Activated CD4-positive, alpha-beta T cell treated with anti-CD3 and anti-CD28 coated beads for 1 hour (primary cell): ENCODE data around the gene SERPINC1.
"Not testable (repeated sequence)": the region's sequence is repeated elsewhere in the genome, so short reads cannot be mapped to it uniquely, and the experiment has no call there.

Experiments
- DNase-seq: peaks from one replicate; pipeline ENCODE4 v3.0.0-alpha.2; 2020

Gene SERPINC1

DNA sequence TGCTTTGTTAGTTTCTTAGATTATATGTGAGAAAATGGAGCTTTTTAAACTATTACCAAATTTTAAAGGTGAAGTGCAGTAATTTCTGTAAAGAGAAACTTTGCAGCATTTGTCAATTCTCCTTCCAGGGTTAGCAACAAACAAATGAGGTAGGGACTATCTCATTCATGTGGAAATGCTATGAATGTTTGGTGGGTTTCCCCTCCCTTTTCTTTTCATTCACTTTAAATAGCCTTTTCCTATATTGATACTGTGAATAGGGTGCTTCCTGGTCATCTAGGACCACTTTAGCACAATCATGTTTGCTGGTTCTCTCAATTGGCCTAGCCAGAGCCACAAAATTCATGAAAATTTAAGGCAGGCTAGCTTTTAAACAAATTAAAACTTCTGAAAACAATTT lies 28.4 kb downstream of the SERPINC1 start:
- DNase-seq = no peak

DNA sequence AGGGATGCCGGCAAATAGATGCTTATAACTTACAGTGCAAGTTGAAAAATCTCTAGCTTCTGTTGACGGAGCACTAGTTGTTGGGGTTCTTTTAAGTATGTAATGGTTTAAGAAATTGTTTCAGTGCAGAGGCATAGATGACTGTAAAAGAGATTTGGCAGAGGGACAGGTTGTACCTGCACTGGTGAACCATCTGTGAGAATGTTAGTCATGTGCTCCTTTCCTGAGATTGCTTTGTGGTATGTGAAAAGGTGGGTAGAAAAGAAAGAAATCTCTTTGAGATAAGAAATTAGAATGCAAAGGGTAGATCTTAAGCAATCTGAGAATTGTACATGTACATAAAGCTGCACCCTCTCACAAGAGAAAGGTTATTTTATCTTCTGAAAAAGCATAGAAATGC lies 29.5 kb downstream of the SERPINC1 start:
- DNase-seq = no peak

DNA sequence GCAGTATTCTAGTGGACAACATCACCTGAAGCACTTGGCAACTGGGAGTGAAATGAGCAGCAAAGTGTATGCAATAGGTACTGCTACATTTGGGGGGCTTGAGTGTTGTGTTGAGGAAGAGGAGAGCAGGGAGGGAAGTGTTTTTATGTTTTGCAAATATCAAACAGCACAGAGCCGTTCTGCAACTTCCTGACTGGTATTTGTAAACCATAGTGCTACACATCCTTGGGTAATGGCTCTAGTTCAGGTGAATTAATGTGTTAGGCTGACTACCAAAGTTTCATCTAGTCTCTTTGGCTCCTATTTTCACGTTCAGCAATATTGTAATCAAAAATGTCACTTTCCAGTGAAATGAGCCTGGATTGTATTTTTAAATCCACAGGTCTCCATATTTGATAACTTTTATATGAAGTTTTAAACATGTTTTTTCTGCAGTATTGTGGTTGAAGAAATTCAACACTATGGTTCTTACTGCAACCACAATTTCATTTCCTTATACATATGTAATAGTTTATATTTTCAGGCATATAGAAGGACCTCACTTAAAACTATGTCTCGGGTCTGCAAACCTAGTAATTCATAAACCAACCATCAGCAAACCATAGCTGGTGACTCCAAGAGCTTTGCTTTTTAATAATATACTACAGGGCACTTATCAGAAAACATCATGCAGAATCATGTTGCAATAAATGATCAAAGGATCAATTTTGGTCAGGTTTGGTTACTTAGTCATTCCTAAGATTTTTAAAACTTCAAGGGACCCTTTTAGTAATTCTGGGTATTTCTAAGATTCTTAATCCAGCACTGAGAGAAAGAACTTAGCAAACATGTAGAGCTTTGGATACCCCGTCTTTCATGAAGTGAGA lies 30.1 kb downstream of the SERPINC1 start:
- no peak for DNase-seq

DNA sequence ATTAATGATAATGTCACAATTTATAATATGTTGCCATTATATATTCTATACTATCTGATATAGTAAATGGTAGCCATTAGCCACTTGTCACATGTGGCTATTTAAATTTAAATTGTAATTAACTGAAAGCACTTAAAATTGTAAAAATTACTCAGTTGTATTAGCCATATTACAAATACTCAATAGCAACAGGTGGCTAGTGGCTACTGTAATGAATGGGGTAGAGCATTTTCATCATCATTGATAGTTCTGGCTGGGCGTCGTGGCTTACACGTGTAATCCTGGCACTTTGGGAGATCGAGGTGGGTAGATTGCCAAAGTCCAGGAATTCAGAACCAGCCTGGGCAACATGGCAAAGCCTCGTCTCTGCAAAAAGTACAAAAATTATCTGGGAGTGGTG lies 32.4 kb downstream of the SERPINC1 start:
- DNase-seq = no peak

DNA sequence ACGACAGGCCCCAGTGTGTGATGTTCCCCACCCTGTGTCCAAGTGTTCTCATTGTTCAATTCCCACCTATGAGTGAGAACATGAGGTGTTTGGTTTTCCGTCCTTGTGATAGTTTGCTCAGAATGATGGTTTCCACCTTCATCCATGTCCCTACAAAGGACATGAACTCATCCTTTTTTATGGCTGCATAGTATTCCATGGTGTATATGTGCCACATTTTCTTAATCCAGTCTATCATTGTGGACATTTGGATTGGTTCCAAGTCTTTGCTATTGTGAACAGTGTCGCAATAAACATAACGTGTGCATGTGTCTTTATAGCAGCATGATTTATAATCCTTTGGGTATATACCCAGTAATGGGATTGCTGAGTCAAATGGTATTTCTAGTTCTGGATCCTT lies 36.0 kb downstream of the SERPINC1 start:
- DNase-seq = not testable (repeated sequence)

DNA sequence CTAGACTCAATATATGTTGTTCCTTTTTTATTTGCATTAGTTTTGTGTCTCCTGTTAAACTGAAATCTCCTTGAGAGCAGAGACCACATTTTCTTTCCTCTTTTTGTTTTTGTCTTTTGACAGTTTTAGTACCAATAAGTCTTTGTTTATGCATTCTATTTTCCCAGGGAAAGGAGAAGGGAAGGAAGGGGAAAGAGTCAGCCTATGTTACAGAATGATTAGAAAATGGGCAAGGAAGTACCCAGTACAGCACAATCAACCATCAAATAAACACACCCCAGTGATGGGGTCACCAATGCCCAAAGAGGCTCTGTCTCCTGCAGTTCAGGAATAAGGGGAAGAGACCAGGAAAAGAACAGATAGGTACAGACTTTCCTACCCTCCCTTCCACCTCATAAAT lies 38.9 kb downstream of the SERPINC1 start:
- no peak for DNase-seq

DNA sequence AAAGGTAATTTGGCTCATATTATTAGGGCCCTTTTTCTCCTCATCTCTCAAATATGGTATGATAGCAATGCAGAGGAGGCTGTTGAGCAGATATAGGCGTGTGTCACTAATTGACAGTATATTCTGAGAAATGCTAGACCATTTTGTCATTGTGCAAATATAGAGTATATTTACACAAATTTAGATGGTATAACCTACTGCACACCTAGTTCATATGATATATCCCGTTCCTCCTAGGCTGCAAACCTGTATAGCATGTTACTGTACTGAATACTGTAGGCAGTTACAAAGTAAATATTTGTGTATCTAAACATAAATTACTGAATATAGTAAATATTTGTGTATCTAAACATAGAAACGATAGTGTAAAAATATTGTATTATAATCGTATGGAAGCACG lies 40.4 kb downstream of the SERPINC1 start:
- DNase-seq = no peak

DNA sequence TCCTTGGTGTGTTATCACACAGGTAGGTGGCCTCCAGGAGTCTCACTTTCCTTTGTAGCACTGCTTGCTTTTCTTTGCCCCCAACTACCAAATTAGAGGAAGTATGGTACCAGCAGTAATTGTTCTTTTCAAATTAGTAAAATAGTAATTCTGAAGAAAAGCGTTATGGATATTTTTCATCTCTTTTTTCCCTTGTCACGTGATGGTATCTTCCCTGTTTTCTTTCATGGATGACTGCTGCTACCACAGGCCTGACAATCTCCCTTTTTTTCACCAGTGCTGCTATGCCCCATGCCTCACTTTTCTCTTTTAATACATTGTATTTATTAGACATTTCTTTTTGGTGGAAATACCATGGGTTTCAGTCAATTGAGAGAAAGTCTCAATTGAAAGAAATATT lies 45.6 kb downstream of the SERPINC1 start:
- no peak for DNase-seq

DNA sequence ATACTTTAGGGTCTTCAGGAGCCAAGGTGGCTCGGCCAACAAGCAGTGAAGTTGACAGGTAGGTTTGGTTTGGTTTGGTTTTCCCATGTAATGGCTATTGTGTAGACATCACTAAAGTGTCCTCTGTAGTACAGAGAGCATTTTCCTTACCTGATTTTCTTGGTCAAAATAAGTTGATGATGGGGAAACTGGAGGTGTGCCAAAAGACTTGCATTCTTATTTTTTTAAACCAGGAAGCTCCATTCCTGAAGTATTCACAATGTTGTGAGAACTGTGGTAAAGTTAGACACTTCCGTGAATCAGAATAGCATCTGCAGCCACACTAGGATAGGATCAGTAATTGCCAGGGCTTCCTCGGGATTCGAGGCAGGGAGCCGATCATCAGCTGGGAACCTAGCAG lies 46.0 kb downstream of the SERPINC1 start:
- DNase-seq = no peak

DNA sequence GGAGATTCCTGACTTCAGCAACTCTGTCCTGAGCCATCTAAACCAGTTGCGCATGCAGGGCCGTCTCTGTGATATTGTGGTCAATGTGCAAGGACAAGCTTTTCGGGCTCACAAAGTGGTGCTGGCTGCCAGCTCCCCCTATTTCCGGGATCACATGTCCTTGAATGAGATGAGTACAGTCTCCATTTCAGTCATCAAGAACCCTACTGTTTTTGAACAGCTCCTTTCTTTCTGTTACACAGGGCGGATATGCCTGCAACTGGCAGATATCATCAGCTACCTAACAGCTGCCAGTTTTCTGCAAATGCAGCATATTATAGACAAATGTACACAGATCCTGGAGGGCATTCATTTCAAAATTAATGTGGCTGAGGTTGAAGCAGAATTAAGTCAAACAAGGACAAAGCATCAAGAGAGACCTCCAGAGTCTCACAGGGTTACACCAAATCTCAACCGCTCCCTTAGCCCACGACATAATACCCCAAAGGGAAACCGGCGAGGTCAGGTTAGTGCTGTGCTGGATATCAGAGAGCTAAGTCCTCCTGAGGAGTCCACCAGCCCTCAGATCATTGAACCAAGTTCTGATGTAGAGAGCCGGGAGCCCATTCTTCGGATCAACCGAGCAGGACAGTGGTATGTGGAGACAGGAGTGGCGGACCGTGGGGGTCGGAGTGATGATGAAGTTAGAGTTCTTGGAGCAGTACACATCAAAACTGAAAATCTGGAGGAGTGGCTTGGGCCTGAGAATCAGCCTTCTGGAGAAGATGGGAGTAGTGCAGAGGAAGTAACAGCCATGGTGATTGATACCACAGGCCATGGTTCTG lies 46.7 kb downstream of the SERPINC1 start:
- no peak for DNase-seq

DNA sequence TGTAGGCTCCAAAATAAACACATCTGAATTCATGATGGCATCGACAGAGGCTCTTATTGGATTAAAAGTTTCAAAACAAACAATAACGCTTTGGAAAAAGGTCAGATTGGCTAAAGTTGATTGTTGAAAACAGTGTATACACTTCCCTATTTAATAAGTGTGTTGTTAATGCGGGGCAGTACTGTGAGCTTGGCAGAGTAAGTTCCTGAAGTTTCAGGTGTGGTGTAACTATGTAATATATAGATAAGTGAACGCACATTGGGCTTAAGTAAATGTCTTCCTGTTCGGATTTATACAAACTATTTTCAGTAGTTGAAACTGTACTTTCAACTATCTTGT lies 48.1 kb downstream of the SERPINC1 start:
- DNase-seq = no peak

DNA sequence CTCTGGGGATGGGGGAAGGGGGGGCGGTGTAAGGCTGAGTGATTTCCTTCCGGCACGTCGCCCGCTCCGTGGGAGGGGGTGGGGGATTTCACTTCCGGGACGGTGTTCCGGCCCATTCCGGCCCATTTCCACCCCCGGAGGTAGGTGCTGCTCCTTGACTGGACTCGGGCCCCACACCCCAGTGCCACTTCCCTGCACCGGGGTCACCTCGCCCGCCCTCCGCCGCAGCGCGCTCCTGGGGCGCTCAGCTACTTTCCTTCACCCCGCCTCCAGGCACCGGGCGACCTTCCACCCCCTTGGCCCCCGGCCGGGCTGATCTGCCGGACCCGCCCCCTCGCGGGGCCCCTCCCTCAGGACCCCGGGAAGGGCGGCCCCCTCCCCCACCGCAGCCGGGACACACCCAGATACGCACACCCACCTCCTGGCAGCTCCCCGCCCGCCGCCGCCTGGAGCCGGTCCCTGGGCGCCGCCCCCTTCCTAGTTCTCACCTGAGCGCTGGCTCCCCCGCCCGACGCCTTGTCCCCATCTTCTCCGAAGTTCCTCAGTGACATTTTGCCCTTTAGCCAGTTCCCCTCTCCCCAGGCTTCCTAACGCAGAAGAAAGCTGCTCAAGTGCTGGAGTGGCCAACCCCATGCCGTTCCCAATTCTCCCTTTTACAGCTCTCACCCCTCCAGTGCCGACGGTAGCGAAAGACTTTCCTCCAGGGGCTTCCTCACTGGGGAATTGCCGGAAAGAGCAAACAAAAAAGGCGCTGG lies 48.7 kb downstream of the SERPINC1 start, which contains the start of gene ZBTB37:
TSS of gene ZBTB37 (plus strand) at position 115 of the 755 bp plus-strand sequence. CDS start 1,846 bp downstream, outside the sequence.
- DNase-seq = peak; percentile 85

DNA sequence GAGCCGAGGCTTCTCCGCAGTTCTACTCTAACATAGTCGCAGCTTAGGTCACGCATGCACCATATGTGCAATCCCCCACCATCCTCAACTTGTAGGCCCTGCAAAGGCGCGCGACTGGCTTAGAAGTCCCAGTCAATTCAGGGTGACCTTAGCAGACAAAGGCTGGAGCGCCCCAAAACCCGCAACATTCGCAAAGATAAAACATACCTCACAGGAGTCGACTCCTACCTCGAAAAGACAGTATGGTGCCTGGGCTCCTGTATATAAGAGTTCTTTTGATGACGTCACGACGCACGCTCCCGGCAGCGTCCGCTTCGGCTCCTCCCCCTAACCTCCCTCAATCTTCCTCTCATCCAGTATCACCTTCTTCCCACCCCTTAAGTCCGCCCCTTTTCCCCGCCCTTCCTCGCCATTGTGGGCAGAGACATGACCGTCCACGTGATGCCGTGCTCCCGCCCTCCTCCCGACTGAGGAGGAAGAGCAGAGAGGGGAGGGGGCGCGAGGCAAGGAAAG lies 49.3 kb downstream of the SERPINC1 start, which contains the start of gene GAS5:
TSS of gene GAS5 (minus strand) at position 237 of the 513 bp plus-strand sequence.
- peak; percentile 97 for DNase-seq

DNA sequence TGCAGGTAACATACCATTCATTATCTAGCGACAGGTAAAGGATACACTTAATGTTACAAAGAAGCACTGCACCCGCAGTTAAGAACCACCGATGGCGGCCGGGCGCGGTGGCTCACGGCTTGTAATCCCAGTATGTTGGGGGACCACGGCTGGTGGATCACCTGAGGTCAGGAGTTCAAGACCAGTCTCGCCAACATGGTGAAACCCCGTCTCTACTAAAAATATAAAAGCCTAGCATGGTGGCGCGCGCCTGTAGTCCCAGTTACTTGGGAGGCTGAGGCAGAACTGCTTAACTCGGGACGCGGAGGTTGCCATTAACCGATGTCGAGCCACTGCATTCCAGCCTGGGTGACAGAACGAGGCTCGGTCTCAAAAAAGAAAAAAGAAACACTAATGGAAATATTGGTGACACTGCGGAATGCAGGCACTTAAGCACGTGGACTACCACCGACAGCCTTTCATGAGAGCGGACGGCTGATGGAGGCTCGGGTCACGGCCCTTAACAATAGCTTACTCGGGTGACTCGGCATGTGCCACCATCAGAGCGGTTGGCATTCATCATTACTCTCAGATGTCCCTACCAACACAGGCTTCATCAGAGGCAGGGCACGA lies 49.9 kb downstream of the SERPINC1 start:
- DNase-seq = peak; percentile 11

DNA sequence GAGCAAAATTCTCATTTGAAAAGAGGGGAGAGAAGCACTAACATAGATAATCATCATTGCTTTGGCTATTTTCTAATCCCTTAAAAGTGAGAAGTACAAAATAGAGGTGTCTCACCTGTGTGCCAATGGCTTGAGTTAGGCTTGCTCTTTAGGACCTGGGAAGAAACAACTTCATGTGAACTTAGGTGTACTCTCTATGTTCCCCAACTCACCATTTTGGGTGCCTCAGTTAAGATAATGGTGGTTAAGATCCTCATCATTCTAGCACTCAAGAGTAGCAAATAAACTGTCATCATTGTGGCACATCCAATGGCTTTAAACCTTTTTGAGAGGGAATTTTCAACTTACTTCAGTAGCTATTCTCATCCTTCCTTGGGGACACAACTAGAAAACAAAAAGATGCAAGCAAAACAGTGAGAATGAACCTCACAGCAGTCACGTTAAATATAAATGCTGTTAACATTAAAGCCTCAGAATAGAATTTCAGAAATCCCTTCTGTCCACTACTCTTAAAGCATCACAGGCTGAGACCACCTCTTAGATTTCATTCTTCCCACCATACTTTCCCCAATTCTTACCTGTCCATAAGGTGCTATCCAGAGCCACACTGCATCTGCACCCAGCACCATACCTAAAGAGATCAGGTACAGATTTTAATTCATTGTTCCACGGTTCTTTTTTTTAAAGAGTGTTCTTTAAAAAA lies 50.6 kb downstream of the SERPINC1 start:
- DNase-seq = no peak

DNA sequence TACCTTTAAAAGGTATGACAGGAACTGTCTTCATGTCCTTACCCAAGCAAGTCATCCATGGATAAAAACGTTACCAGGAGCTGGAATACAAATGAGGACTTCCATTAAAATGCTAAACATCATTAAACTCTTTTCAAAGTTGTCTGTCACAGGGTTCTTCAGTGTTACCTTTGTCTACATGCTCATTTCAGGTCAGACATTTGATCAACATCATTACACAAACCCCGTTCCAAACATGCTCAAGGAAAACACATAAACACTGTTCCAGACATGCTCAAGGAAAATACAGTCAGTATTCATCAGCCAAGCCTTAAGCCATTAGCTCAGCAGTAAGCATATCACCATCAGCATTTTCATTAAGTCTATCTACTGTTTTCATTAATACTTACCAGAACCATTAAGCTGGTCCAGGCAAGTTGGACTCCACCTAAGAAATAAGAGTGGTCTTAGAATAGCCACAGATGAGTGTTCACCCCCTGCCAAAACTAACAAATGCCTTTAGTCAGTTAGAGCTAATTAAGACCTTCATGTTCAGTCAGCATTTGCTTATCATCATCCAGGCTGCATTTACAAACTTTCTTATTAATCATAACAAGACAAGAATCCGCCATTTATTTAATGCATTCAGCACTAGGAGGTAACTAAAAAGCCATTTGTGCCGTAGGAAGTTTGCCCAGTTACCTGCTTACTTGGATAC lies 51.5 kb downstream of the SERPINC1 start:
- DNase-seq = no peak

DNA sequence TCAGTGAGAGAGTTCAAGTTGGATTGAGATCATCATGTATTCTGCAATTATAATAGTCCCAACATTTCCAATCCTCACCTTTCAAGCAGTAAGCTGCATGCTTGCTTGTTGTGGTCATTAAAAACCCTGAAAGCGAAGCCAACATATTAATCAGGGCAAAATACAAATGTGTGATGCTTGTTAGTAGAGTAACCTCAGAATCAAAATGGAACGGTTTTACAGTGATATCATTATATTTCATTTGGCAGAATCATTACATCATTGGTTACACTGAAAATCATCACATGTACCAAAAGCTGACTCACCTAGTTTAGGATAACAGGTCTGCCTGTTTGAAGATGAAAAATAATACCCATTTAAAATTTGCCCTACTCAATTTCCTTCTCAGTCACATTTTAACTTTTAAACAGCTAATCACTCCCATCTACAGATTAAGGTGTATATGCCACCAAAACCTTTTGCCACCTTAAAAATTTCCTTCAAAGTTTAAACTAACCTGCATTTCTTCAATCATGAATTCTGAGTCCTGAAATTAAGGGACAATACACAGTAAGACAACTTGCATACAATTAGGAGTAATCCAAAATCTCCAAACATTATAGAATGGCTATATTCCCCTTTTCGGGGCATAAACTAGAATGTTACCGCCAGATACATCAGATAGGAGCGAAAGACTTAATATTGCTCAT lies 52.8 kb downstream of the SERPINC1 start:
- no peak for DNase-seq

DNA sequence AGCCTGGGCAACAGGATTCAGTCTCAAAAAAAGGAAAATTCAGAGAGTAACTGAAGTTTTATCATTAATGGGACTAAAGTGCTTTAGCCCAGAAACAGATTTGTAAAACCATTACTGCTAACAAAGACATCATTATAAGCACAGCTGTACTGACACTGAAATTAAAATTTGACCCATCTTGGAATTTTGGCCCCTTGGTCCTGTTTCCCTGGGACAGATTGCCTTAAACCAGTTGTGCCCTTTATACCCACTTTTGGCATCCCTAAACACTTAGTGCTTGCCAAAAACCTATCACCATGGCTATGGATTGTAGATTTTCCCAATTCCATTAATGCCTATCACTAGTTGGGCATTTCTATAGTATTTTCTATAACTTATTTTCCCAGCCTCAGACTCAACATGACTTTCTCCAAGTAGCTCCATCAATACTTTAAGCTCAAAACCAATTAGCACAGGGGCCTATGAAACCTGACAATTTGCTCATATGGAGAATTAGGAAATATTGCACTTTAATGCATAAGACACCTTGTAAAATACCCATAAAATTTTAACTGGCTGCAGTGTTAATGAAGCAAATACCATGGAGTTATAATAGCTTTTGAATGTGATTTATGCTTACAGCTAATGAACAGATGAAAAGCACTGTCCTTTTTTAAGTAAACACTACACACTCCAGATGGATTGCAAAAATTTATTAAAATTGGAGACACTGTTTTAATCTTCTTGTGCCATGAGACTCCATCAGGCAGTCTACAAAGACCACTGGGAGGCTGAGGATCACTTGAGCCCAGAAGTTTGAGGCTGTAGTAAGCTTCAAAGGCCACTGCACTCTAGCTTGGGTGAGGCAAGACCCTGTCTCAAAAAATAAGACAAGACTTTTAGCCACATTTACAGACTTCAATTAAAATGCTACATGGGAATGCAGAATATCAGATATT lies 53.6 kb downstream of the SERPINC1 start:
- no peak for DNase-seq

DNA sequence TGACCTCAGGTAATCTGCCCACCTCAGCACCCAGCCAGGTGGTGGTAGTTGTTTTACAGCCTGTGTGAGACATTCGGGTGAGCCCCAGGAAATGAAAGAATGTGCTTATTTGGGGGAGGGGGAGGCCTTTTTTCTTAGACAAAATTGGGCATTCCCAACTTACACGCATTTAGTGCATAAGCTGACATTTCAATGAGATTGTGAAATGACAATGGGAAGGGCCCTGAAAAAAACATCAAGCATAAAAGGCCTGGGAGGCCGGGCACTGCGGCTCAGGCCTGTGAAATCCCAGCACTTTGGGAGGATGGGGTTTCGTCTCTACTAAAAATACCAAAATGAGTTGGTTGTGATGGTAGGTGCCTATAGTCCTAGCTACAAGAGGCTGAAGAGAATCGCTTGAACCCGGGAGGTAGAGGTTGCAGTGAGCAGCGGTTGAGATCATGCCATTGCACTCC lies 54.3 kb downstream of the SERPINC1 start:
- DNase-seq = no peak
